Trophoblast cell (in vitro differentiated cells and primary cell): ENCODE results near the gene ITGA5.

ENCODE experiments used
- DNase-seq, 2 donors: peaks; one replicate each; pipeline ENCODE4 v3.0.0-alpha.2; 2016
- H2AFZ ChIP-seq: 2 replicates; pipeline ENCODE4 v1.6.1; 2013; ENCODE audit warnings: low read length, moderate library complexity, mild to moderate bottlenecking; ENCODE audit not compliant: insufficient read depth, poor library complexity
- H2AK5ac ChIP-seq: 2 replicates; pipeline ENCODE4 v1.6.1; 2013; ENCODE audit warnings: mild to moderate bottlenecking, low read length
- H2BK120ac ChIP-seq: 2 replicates; pipeline ENCODE4 v1.6.1; 2013; ENCODE audit warnings: low read length, mild to moderate bottlenecking, moderate library complexity; ENCODE audit not compliant: insufficient read depth, poor library complexity
- H2BK12ac ChIP-seq: 2 replicates; pipeline ENCODE4 v1.6.1; 2013; ENCODE audit warnings: mild to moderate bottlenecking, low read length, moderate library complexity
- H2BK5ac ChIP-seq: 2 replicates; pipeline ENCODE4 v1.6.1; 2013; ENCODE audit warnings: low read length, low read depth, moderate library complexity, mild to moderate bottlenecking; ENCODE audit not compliant: poor library complexity
- H3K14ac ChIP-seq: 2 replicates; pipeline ENCODE4 v1.6.1; 2013; ENCODE audit warnings: mild to moderate bottlenecking, low read length
- H3K18ac ChIP-seq: 2 replicates; pipeline ENCODE4 v1.6.1; 2013; ENCODE audit warnings: mild to moderate bottlenecking, low read length
- H3K23ac ChIP-seq: 2 replicates; pipeline ENCODE4 v1.6.1; 2013; ENCODE audit warnings: low read length
- H3K27ac ChIP-seq: 2 replicates; pipeline ENCODE4 v1.5.1; 2013; ENCODE audit warnings: low read depth, mild to moderate bottlenecking, inconsistent platforms, low read length, moderate library complexity
- H3K27me3 ChIP-seq: 2 replicates; pipeline ENCODE4 v1.6.1; 2013; ENCODE audit warnings: inconsistent platforms, mild to moderate bottlenecking, low read length, moderate library complexity; ENCODE audit not compliant: insufficient read depth
- H3K36me3 ChIP-seq, 2 experiments: 1 replicate in 1 of 2; 2 replicates in 1 of 2; pipeline ENCODE4 v1.6.1; 2013; ENCODE audit warnings: low read length in 2 of 2, mild to moderate bottlenecking in 2 of 2, moderate library complexity in 1 of 2; ENCODE audit not compliant: insufficient read depth in 2 of 2, control insufficient read depth in 1 of 2
- H3K4ac ChIP-seq: 2 replicates; pipeline ENCODE4 v1.6.1; 2013; ENCODE audit warnings: low read depth, mild to moderate bottlenecking, low read length, moderate library complexity
- H3K4me1 ChIP-seq, 2 experiments: 1 replicate in 1 of 2; 2 replicates in 1 of 2; pipeline ENCODE4 v1.6.1; 2013; ENCODE audit warnings: low read length in 2 of 2, mild to moderate bottlenecking in 2 of 2, moderate library complexity in 1 of 2; ENCODE audit not compliant: insufficient read depth in 2 of 2, control insufficient read depth in 1 of 2
- H3K4me2 ChIP-seq: 2 replicates; pipeline ENCODE4 v1.6.1; 2013; ENCODE audit warnings: inconsistent platforms, mild to moderate bottlenecking, low read length, moderate library complexity
- H3K4me3 ChIP-seq: 2 replicates; pipeline ENCODE4 v1.5.1; 2013; ENCODE audit warnings: mild to moderate bottlenecking, low read depth, low read length, inconsistent platforms
- H3K79me1 ChIP-seq: one replicate; pipeline ENCODE4 v1.6.1; 2013; ENCODE audit warnings: low read length
- H3K79me2 ChIP-seq: 2 replicates; pipeline ENCODE4 v1.6.1; 2013; ENCODE audit warnings: low read length, mild to moderate bottlenecking; ENCODE audit not compliant: control insufficient read depth, insufficient read depth, poor library complexity
- H3K9ac ChIP-seq: 2 replicates; pipeline ENCODE4 v1.6.1; 2013; ENCODE audit warnings: mild to moderate bottlenecking, low read length
- H3K9me3 ChIP-seq: 2 replicates; pipeline ENCODE4 v1.6.1; 2013; ENCODE audit warnings: low read depth, mild to moderate bottlenecking, control low read depth, inconsistent platforms, low read length; ENCODE audit not compliant: insufficient read depth
- H4K12ac ChIP-seq: 2 replicates; pipeline ENCODE4 v1.6.1; 2013; ENCODE audit warnings: low read depth, mild to moderate bottlenecking, low read length, moderate library complexity
- H4K8ac ChIP-seq: 2 replicates; pipeline ENCODE4 v1.6.1; 2013; ENCODE audit warnings: low read depth, mild to moderate bottlenecking, low read length, moderate library complexity
- H4K91ac ChIP-seq: one replicate; pipeline ENCODE4 v1.6.1; 2013; ENCODE audit warnings: low read depth, mild to moderate bottlenecking, low read length, moderate library complexity
- WGBS: extraction: QIAGEN DNeasy Blood & Tissue Kit; methylation state at CpG from one replicate; pipeline ENCODE4 v1.1.7; 2013; ENCODE audit warnings: missing lambda C conversion rate; ENCODE audit not compliant: insufficient read length, insufficient coverage; ENCODE audit errors: extremely low coverage; 5-methylcytosine and 5-hydroxymethylcytosine counted together

ITGA5 gene

DNA sequence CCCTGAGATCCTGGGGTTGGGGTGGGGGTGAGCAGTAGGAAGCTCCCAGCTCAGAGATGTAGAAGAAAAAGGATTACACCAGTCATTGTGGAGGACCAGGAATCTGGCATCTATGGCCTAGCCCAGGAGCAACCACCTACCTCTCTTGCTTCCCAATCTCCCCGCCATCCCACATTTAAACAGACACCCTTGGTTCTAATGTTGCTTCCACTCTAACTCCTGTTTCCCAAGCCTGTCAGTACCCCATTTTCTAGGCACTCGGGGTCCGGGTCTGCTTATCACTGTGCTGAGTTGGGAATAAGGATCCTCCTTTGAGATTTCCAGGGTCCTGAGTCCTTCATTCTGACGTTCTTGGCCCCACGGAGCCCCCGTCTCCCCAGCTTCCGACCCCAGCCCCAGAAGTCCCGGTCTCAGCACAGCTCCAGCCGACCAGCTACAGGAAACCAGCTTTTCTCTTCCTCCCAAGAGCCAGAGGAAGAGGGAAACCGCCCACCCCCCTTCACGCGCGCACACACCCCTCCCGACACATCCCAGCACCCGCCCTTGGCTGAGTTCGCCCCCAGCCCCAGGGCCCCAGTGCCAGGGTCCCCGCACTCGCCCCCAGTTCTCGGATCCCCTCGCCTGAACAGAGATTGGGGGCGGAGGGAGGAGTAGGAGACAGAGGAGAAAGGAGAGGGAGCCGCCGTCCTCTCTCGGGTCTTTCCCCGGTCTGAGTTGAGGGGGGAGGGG, 1.2 kb downstream of the ITGA5 start:
- H3K27me3 ChIP-seq = no peaks in the 10 kb centered on the region
- no peak overlapping the region for H3K23ac ChIP-seq
- peak overlapping the region; percentile 43 for H2AFZ ChIP-seq
- peak overlapping the region; percentile 34 for H2BK5ac ChIP-seq
- no peaks in the 10 kb centered on the region for H3K36me3 ChIP-seq
- peak overlapping the region; percentile 47 for H2BK12ac ChIP-seq
- H3K79me1 ChIP-seq = peaks cover 18% of the 10 kb centered on the region
- no CpG with 5 or more reads among the region's 25 CpGs for WGBS
- H4K12ac ChIP-seq = no peak overlapping the region
- peak overlapping the region; percentile 71 for H3K9ac ChIP-seq
- H3K4ac ChIP-seq = peak overlapping the region; percentile 77
- H4K8ac ChIP-seq = peak overlapping the region; percentile 66
- peak overlapping the region; percentile 59 for H2AK5ac ChIP-seq
- peaks cover 23 to 28% of the 10 kb centered on the region in 2 experiments for H3K4me1 ChIP-seq
- peak overlapping the region; percentile 29 for H2BK120ac ChIP-seq
- H3K18ac ChIP-seq = peak overlapping the region; percentile 89
- H3K14ac ChIP-seq = peak overlapping the region; percentile 71
- peaks cover 2% of the 10 kb centered on the region for H3K9me3 ChIP-seq
- no peak overlapping the region for H3K27ac ChIP-seq
- peak overlapping the region; percentile 92 for H3K4me2 ChIP-seq
- peaks cover 10% of the 10 kb centered on the region for H3K79me2 ChIP-seq
- no peak for DNase-seq
- H4K91ac ChIP-seq = peak overlapping the region; percentile 90
- H3K4me3 ChIP-seq = peak overlapping the region; percentile 91

DNA sequence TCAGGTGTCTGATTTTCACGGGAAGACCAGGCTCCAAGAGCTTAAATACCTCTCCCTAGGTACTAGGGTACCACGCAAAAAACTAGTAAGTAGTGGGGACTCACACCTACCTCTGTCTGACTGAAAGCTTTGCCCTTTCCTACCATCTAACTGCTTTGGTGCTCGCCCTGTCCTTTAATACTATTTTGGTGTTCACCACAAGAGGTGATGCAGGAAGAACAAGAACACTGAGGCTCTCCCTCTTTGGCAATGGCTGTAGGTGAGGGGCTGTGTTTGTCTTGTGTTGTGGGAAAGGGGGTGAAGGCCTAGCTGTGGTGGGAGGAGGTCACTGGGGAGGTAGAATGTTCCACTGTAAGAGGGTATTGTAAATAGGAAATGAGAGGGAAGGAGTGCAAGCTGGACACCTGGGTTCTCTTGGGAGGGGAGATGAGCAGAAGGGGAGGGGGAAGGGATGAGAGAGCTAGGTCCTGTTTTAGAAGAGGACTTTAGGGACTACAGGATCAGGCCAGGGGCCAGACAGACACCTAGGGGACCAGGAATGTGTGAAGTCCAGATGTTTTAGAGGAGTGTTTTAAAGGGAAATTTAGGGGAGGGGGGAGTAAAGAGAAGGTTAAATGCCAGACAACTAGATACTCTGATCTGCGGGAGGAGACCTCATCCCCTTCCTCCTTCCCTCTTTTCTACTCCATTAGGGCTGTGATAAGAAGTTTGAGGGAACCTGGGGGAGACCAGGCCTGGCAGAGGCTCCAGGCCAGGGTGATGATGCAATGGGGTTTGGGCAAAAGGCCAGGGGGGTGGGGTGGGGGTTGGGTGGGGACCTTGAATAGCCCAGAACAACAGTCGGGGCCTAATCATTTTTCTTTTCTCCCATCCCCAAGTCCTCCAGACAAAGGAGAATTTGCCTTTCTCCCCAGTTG, 2.1 kb downstream of the ITGA5 start:
- no peak for DNase-seq
- Histone ChIP-seq H4K91ac (no peak overlapping the region), H3K4me2 (no peak overlapping the region), H3K79me2 (peaks cover 10% of the 10 kb centered on the region), H3K79me1 (peaks cover 18% of the 10 kb centered on the region), H3K23ac (no peak overlapping the region), H3K4me1 (peaks cover 23 to 28% of the 10 kb centered on the region in 2 experiments), H3K27ac (no peak overlapping the region), H3K4ac (no peak overlapping the region), H3K9me3 (peaks cover 2% of the 10 kb centered on the region), H2BK5ac (no peak overlapping the region), H3K27me3 (no peaks in the 10 kb centered on the region), H3K14ac (no peak overlapping the region), H3K36me3 (peaks cover 1 to 2% of the 10 kb centered on the region in 2 experiments), H2BK120ac (no peak overlapping the region), H4K12ac (no peak overlapping the region), H3K4me3 (no peak overlapping the region), H2AFZ (no peak overlapping the region), H3K9ac (no peak overlapping the region), H4K8ac (no peak overlapping the region), H2AK5ac (no peak overlapping the region), H3K18ac (no peak overlapping the region), H2BK12ac (no peak overlapping the region)
- WGBS = no CpG with 5 or more reads among the region's 5 CpGs

DNA sequence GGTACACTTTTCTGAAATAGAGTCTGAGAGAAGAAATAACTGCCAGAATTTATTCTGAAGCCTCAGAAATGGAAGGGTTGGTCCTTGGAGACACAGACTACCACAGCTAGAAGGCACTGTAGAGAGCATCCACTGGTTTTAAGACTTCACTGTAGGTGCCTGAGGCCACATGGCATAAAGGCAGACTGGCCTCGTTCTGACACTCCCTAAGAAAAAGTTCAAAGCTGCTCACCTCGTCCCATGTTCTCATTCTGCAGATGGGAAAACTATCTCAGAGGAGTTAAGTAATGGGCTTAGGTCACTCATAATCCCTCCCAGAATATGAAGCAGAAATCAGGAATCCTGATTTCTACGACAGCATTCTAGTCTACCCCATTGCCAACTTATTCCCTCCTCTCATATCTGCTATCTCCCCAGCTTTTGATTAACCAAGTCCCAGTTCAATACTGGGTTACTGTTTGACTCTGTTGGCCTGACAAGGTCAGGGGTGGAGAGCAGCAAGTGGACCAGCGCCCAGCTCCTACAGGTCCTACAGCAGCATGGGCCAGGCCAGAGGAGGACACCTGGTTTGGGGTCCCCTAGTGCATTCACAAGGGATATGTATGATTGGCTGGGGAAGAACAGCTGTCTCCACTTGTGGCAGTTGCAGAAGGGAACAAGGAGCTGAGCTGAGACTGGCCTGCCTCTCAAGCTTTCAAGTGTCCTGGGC, 3.7 kb downstream of the ITGA5 start:
- Histone ChIP-seq H3K4me1 (peaks cover 17 to 23% of the 10 kb centered on the region in 2 experiments), H3K9me3 (peaks cover 2% of the 10 kb centered on the region), H4K8ac (no peak overlapping the region), H3K23ac (no peak overlapping the region), H2BK120ac (no peak overlapping the region), H3K18ac (no peak overlapping the region), H3K79me1 (peaks cover 18% of the 10 kb centered on the region), H3K27ac (no peak overlapping the region), H3K4ac (no peak overlapping the region), H3K79me2 (peaks cover 10% of the 10 kb centered on the region), H3K27me3 (no peaks in the 10 kb centered on the region), H3K4me2 (no peak overlapping the region), H4K12ac (no peak overlapping the region), H3K9ac (no peak overlapping the region), H3K36me3 (peaks cover 7 to 9% of the 10 kb centered on the region in 2 experiments), H2BK12ac (no peak overlapping the region), H2AFZ (no peak overlapping the region), H2BK5ac (no peak overlapping the region), H3K4me3 (no peak overlapping the region), H2AK5ac (no peak overlapping the region), H4K91ac (no peak overlapping the region), H3K14ac (no peak overlapping the region)
- peak; percentile 75 to 82 for DNase-seq
- WGBS = no CpG with 5 or more reads among the region's 4 CpGs
